ENCODE data around the gene COQ4.
A peak's percentile ranks its signal among the peaks of the same experiment; 100 is the strongest.

The COQ4 gene

GRCh38 chr9:128323791-128324190 lies 1.2 kb downstream of the COQ4 start:
- no peak for TF ChIP-seq EZH2phosphoT487 (IDR thresholded peaks at IDR 0.05; ENCODE audit: low read depth)
- TF ChIP-seq, protein P1, sequence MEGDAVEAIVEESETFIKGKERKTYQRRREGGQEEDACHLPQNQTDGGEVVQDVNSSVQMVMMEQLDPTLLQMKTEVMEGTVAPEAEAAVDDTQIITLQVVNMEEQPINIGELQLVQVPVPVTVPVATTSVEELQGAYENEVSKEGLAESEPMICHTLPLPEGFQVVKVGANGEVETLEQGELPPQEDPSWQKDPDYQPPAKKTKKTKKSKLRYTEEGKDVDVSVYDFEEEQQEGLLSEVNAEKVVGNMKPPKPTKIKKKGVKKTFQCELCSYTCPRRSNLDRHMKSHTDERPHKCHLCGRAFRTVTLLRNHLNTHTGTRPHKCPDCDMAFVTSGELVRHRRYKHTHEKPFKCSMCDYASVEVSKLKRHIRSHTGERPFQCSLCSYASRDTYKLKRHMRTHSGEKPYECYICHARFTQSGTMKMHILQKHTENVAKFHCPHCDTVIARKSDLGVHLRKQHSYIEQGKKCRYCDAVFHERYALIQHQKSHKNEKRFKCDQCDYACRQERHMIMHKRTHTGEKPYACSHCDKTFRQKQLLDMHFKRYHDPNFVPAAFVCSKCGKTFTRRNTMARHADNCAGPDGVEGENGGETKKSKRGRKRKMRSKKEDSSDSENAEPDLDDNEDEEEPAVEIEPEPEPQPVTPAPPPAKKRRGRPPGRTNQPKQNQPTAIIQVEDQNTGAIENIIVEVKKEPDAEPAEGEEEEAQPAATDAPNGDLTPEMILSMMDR (IDR thresholded peaks at IDR 0.05; ENCODE audit: low read depth, low read length) = no peak
- Histone ChIP-seq H3K79me2 (ENCODE audit: low read length) (peaks cover 37% of the 10 kb centered on the region), H3K4me1 (ENCODE audit: low read length) (peaks cover 11% of the 10 kb centered on the region), H4K20me1 (ENCODE audit: insufficient read depth, low read length) (no peaks in the 10 kb centered on the region), H3K4me3 (ENCODE audit: low read length) (peak overlapping the region; percentile 98), H2AFZ (ENCODE audit: low read depth, low read length) (no peak overlapping the region), H3K27me3 (ENCODE audit: low read depth, low read length) (no peaks in the 10 kb centered on the region), H3K36me3 (replicated peaks; ENCODE audit: low read depth, low read length) (peaks cover 6% of the 10 kb centered on the region), H3K9me3 (ENCODE audit: insufficient read depth, low read length) (no peaks in the 10 kb centered on the region), H3K9ac (ENCODE audit: low read length) (peak overlapping the region; percentile 85; the same call in 1 of the 2 replicates), H3K27ac (ENCODE audit: low read length) (no peak overlapping the region), H3K4me2 (ENCODE audit: low read length) (peak overlapping the region; percentile 94)

GRCh38 chr9:128324401-128324800 lies 1.8 kb downstream of the COQ4 start:
- Histone ChIP-seq H3K36me3 (replicated peaks; ENCODE audit: low read depth, low read length) (peaks cover 6% of the 10 kb centered on the region), H3K27ac (ENCODE audit: low read length) (no peak overlapping the region), H2AFZ (ENCODE audit: low read depth, low read length) (no peak overlapping the region), H3K9me3 (ENCODE audit: insufficient read depth, low read length) (no peaks in the 10 kb centered on the region), H3K4me1 (ENCODE audit: low read length) (peaks cover 11% of the 10 kb centered on the region), H3K4me2 (ENCODE audit: low read length) (no peak overlapping the region), H3K4me3 (ENCODE audit: low read length) (no peak overlapping the region), H4K20me1 (ENCODE audit: insufficient read depth, low read length) (no peaks in the 10 kb centered on the region), H3K79me2 (ENCODE audit: low read length) (peaks cover 37% of the 10 kb centered on the region), H3K9ac (ENCODE audit: low read length) (no peak overlapping the region), H3K27me3 (ENCODE audit: low read depth, low read length) (no peaks in the 10 kb centered on the region)
- TF ChIP-seq EZH2phosphoT487 (IDR thresholded peaks at IDR 0.05; ENCODE audit: low read depth) = no peak
- TF ChIP-seq, protein P1 (IDR thresholded peaks at IDR 0.05; ENCODE audit: low read depth, low read length) = no peak

DNA sequence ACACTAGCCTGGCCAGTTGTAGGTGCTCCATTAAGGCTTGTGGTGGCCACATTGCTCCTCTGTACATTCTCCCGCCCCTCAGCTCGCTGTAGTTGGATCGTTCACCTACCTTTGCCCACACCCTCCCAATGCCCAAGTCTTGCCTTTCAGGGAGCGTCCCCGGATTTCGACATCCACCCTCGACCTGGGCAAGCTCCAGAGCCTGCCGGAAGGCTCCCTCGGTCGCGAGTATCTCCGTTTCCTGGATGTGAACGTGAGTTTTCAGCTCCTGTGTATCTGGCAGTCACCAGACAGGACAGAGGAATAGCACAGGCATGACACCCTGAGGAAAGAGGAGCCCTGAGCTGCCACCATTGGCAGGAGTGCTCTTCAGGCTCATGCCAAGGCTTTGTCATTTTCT lies 3.0 kb downstream of the COQ4 start:
- Histone ChIP-seq H3K4me2 (ENCODE audit: low read length) (no peak overlapping the region), H3K36me3 (replicated peaks; ENCODE audit: low read depth, low read length) (peaks cover 6% of the 10 kb centered on the region), H4K20me1 (ENCODE audit: insufficient read depth, low read length) (no peaks in the 10 kb centered on the region), H3K27ac (ENCODE audit: low read length) (no peak overlapping the region), H3K27me3 (ENCODE audit: low read depth, low read length) (no peaks in the 10 kb centered on the region), H3K9me3 (ENCODE audit: insufficient read depth, low read length) (no peaks in the 10 kb centered on the region), H3K79me2 (ENCODE audit: low read length) (peaks cover 37% of the 10 kb centered on the region), H3K4me3 (ENCODE audit: low read length) (no peak overlapping the region), H3K9ac (ENCODE audit: low read length) (no peak overlapping the region), H2AFZ (ENCODE audit: low read depth, low read length) (no peak overlapping the region), H3K4me1 (ENCODE audit: low read length) (peaks cover 11% of the 10 kb centered on the region)
- TF ChIP-seq, protein P1 (IDR thresholded peaks at IDR 0.05; ENCODE audit: low read depth, low read length) = no peak
- no peak for TF ChIP-seq EZH2phosphoT487 (IDR thresholded peaks at IDR 0.05; ENCODE audit: low read depth)

DNA sequence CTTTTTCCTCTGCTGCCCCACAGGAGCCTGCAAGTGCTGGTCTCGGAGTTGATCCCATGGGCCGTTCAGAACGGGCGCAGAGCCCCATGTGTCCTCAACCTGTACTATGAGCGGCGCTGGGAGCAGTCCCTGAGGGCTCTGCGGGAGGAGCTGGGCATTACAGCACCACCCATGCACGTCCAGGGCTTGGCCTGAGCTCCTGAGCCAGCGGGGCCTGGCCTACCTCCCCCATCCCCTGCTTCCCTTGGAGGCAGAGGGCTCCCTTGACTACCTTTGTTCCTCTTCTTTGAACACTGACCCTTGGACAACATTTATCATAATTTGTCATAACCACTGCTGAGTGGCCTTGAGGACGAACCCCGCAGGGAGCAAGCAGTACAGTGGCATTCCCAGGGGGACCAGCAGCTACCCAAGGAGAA lies 10.8 kb downstream of the COQ4 start:
- Histone ChIP-seq H3K9ac (ENCODE audit: low read length) (no peak overlapping the region), H3K4me2 (ENCODE audit: low read length) (no peak overlapping the region), H3K27me3 (ENCODE audit: low read depth, low read length) (no peaks in the 10 kb centered on the region), H3K4me3 (ENCODE audit: low read length) (no peak overlapping the region), H3K9me3 (ENCODE audit: insufficient read depth, low read length) (no peaks in the 10 kb centered on the region), H3K79me2 (ENCODE audit: low read length) (no peaks in the 10 kb centered on the region), H3K4me1 (ENCODE audit: low read length) (no peaks in the 10 kb centered on the region), H3K36me3 (replicated peaks; ENCODE audit: low read depth, low read length) (no peaks in the 10 kb centered on the region), H4K20me1 (ENCODE audit: insufficient read depth, low read length) (no peaks in the 10 kb centered on the region), H3K27ac (ENCODE audit: low read length) (no peak overlapping the region), H2AFZ (ENCODE audit: low read depth, low read length) (no peak overlapping the region)
- TF ChIP-seq, protein P1 (IDR thresholded peaks at IDR 0.05; ENCODE audit: low read depth, low read length) = no peak
- TF ChIP-seq EZH2phosphoT487 (IDR thresholded peaks at IDR 0.05; ENCODE audit: low read depth) = no peak

All from OCI-LY3 (cell line).